HepG2 (cell line): ENCODE data around the gene PDP2. TPM values are rescaled to one million over a fixed set of nuclear protein-coding genes. Genes with fewer than 3 reads are reported as not detected.
A peak's percentile ranks its signal among the peaks of the same experiment; 100 is the strongest.

Source experiments
- AHR ChIP-seq: IDR thresholded peaks from 2 replicates; pipeline ENCODE4 v1.6.1; 2018; ENCODE audit warnings: missing genetic modification reagents, missing compliant biosample characterization
- BRD4 ChIP-seq: sonication (generic); formaldehyde crosslinking; IDR thresholded peaks from 2 replicates; pipeline ENCODE4 v1.4.0; 2020; ENCODE audit warnings: missing genetic modification reagents
- GTF3A ChIP-seq: sonication (generic); formaldehyde crosslinking; conservative IDR thresholded peaks from 2 replicates; pipeline ENCODE4 v1.4.0; 2020; ENCODE audit warnings: mild to moderate bottlenecking, missing genetic modification reagents
- MAFF ChIP-seq: IDR thresholded peaks from 2 replicates; pipeline ENCODE4 v1.6.1; 2011; ENCODE audit warnings: low read depth, low read length, improper control_type of control experiment
- PCBP1 ChIP-seq: fragments of 200-400 bp; formaldehyde crosslinking; IDR thresholded peaks from 2 replicates; pipeline ENCODE4 v1.6.1; 2017; ENCODE audit warnings: mild to moderate bottlenecking, low read depth, low read length, borderline replicate concordance
- PHF20 ChIP-seq: sonication (generic); formaldehyde crosslinking; IDR thresholded peaks from 2 replicates; pipeline ENCODE4 v1.5.0; 2020; ENCODE audit warnings: mild to moderate bottlenecking, missing genetic modification reagents
- SATB2 ChIP-seq: sonication (generic); formaldehyde crosslinking; IDR thresholded peaks from 2 replicates; pipeline ENCODE4 v1.5.0; 2020; ENCODE audit warnings: missing genetic modification reagents
- ZMYM3 ChIP-seq: sonication (generic); formaldehyde crosslinking; IDR thresholded peaks from 2 replicates; pipeline ENCODE4 v1.5.1; 2020; ENCODE audit warnings: mild to moderate bottlenecking, missing genetic modification reagents
- ZNF274 ChIP-seq: sonication (generic); formaldehyde crosslinking; IDR thresholded peaks from 2 replicates; pipeline ENCODE4 v1.5.1; 2020; ENCODE audit warnings: mild to moderate bottlenecking, missing genetic modification reagents
- ZNF317 ChIP-seq: sonication (generic); formaldehyde crosslinking; IDR thresholded peaks from 2 replicates; pipeline ENCODE4 v1.5.0; 2020; ENCODE audit warnings: mild to moderate bottlenecking, missing genetic modification reagents
- polyA plus RNA-seq, 8 experiments: library from polyadenylated mRNA; depleted of rRNA in 3 of 8; stranded (reverse) in 7 of 8; unstranded in 1 of 8; fragments of >200 nt; fragmentation: Illumina TruSeq in 4 of 8; extraction: Trizol in 4 of 8; gene quantifications; 2 replicates each; pipeline versions ENCODE4 v1.2.1 to v1.2.3, GENCODE V29; 2011 to 2016; ENCODE audit warnings: low read depth in 4 of 8, missing spikeins in 1 of 8, mixed read lengths in 1 of 8; ENCODE audit not compliant: insufficient read depth in 1 of 8
- total RNA-seq, 5 experiments: library from RNA; depleted of rRNA; stranded (reverse); fragments of >200 nt; fragmentation: Illumina TruSeq; extraction: Trizol; gene quantifications; 2 replicates each; pipeline ENCODE4 v1.2.3, GENCODE V29; 2016; ENCODE audit warnings: low read depth in 1 of 5
- TF ChIP-seq, protein P1 (sequence below): sonication (generic); formaldehyde crosslinking; IDR thresholded peaks from 2 replicates; pipeline ENCODE4 v1.8.0; 2022; ENCODE audit warnings: missing genetic modification reagents, mild to moderate bottlenecking, borderline replicate concordance
- TF ChIP-seq, protein P2 (sequence below): sonication (generic); formaldehyde crosslinking; conservative IDR thresholded peaks from 2 replicates; pipeline ENCODE4 v1.4.0; 2020; ENCODE audit warnings: missing genetic modification reagents
- TF ChIP-seq, protein P3 (sequence below): sonication (generic); formaldehyde crosslinking; IDR thresholded peaks from 2 replicates; pipeline ENCODE4 v1.5.0; 2020; ENCODE audit warnings: missing genetic modification reagents
- TF ChIP-seq, protein P4 (sequence below): sonication (generic); formaldehyde crosslinking; IDR thresholded peaks from 2 replicates; pipeline ENCODE4 v1.4.0; 2020; ENCODE audit warnings: low read depth, missing genetic modification reagents
- TF ChIP-seq, protein P5 (sequence below): sonication (generic); formaldehyde crosslinking; IDR thresholded peaks from 2 replicates; pipeline ENCODE4 v1.9.0; 2022; ENCODE audit warnings: missing genetic modification reagents, mild to moderate bottlenecking, borderline replicate concordance
- TF ChIP-seq, protein P6 (sequence below): fragments of 450-650 bp; IDR thresholded peaks from 2 replicates; pipeline ENCODE4 v1.6.1; 2017; ENCODE audit warnings: mild to moderate bottlenecking

The PDP2 gene
- total and polyA plus RNA-seq, 2 of the 13 experiments (the other 11 are each of a cell fraction or from before 2014, with no cell fraction given) = 12.8 to 15.8 TPM

DNA sequence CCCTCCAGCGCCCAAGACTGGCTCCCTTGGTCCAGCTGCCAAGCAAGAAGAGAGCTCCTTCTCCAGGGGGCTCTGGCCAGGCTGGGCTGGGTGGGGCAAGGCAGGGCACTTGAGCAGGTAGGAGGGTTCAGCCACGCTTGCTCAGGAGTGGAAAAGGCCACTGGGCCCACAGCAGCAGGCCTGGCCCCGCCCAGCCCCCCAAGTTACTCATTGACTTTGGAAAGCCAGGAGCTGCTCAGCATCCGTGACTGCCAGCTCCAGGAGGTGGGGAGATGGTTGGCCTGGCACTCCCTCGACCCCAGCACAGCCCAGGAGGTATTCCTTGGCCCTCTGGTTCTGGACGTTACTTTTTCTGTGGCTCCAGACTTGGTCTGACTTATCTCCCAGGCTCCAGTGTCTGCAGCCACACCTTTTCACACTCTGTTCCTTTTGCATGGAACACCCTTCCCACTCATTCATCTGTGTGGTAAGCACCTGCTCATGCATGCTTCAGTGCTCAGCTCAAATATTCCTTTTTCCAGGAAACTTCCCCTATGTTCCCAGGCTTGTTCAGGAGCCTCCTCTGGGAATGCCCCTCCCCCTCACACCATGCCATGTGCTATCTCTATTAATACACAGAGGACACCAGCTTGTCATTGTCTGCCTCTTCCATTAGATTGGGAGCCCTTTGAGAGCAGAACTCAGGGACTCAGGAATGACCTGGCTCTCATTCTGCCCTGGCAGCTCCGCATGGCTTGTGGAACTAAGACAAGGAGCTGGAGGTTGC, 38.7 kb downstream of the PDP2 start, which contains the start of gene CDH16 (continued):
- TF ChIP-seq, protein P1, sequence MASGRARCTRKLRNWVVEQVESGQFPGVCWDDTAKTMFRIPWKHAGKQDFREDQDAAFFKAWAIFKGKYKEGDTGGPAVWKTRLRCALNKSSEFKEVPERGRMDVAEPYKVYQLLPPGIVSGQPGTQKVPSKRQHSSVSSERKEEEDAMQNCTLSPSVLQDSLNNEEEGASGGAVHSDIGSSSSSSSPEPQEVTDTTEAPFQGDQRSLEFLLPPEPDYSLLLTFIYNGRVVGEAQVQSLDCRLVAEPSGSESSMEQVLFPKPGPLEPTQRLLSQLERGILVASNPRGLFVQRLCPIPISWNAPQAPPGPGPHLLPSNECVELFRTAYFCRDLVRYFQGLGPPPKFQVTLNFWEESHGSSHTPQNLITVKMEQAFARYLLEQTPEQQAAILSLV (CRISPR knock-in tag) = no peak
- TF ChIP-seq, protein P2, sequence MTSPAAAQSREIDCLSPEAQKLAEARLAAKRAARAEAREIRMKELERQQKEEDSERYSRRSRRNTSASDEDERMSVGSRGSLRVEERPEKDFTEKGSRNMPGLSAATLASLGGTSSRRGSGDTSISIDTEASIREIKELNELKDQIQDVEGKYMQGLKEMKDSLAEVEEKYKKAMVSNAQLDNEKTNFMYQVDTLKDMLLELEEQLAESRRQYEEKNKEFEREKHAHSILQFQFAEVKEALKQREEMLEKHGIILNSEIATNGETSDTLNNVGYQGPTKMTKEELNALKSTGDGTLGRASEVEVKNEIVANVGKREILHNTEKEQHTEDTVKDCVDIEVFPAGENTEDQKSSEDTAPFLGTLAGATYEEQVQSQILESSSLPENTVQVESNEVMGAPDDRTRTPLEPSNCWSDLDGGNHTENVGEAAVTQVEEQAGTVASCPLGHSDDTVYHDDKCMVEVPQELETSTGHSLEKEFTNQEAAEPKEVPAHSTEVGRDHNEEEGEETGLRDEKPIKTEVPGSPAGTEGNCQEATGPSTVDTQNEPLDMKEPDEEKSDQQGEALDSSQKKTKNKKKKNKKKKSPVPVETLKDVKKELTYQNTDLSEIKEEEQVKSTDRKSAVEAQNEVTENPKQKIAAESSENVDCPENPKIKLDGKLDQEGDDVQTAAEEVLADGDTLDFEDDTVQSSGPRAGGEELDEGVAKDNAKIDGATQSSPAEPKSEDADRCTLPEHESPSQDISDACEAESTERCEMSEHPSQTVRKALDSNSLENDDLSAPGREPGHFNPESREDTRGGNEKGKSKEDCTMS = no peak
- TF ChIP-seq GTF3A (CRISPR knock-in tag) (no peak), ZNF317 (CRISPR knock-in tag) (no peak), ZNF274 (no peak), PHF20 (0 out of 2 replicates have a peak, but pooled peaks have one; percentile 33), ZMYM3 (CRISPR knock-in tag) (no peak; the same call in 1 of the 2 replicates), PCBP1 (0 out of 2 replicates have a peak, but pooled peaks have one; percentile 15), AHR (CRISPR knock-in tag) (no peak), BRD4 (CRISPR knock-in tag) (no peak), MAFF (no peak), SATB2 (CRISPR knock-in tag) (no peak)
- TF ChIP-seq, protein P3, sequence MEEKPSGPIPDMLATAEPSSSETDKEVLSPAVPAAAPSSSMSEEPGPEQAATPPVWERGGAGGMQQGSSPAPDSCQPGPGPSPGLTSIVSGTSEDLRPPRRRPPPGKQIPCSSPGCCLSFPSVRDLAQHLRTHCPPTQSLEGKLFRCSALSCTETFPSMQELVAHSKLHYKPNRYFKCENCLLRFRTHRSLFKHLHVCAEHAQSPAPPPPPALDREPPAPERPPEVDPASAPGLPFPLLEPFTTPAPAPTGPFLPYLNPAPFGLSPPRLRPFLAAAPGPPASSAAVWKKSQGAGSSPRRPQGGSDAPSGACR (CRISPR knock-in tag) = peak; percentile 72; the same call in 1 of the 2 replicates
- TF ChIP-seq, protein P4, sequence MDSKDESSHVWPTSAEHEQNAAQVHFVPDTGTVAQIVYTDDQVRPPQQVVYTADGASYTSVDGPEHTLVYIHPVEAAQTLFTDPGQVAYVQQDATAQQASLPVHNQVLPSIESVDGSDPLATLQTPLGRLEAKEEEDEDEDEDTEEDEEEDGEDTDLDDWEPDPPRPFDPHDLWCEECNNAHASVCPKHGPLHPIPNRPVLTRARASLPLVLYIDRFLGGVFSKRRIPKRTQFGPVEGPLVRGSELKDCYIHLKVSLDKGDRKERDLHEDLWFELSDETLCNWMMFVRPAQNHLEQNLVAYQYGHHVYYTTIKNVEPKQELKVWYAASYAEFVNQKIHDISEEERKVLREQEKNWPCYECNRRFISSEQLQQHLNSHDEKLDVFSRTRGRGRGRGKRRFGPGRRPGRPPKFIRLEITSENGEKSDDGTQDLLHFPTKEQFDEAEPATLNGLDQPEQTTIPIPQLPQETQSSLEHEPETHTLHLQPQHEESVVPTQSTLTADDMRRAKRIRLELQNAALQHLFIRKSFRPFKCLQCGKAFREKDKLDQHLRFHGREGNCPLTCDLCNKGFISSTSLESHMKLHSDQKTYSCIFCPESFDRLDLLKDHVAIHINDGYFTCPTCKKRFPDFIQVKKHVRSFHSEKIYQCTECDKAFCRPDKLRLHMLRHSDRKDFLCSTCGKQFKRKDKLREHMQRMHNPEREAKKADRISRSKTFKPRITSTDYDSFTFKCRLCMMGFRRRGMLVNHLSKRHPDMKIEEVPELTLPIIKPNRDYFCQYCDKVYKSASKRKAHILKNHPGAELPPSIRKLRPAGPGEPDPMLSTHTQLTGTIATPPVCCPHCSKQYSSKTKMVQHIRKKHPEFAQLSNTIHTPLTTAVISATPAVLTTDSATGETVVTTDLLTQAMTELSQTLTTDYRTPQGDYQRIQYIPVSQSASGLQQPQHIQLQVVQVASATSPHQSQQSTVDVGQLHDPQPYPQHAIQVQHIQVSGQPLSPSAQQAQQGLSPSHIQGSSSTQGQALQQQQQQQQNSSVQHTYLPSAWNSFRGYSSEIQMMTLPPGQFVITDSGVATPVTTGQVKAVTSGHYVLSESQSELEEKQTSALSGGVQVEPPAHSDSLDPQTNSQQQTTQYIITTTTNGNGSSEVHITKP (CRISPR knock-in tag) = no peak
- TF ChIP-seq, protein P5, sequence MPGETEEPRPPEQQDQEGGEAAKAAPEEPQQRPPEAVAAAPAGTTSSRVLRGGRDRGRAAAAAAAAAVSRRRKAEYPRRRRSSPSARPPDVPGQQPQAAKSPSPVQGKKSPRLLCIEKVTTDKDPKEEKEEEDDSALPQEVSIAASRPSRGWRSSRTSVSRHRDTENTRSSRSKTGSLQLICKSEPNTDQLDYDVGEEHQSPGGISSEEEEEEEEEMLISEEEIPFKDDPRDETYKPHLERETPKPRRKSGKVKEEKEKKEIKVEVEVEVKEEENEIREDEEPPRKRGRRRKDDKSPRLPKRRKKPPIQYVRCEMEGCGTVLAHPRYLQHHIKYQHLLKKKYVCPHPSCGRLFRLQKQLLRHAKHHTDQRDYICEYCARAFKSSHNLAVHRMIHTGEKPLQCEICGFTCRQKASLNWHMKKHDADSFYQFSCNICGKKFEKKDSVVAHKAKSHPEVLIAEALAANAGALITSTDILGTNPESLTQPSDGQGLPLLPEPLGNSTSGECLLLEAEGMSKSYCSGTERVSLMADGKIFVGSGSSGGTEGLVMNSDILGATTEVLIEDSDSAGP (CRISPR knock-in tag) = 0 out of 2 replicates have a peak, but pooled peaks have one; percentile 16
- TF ChIP-seq, protein P6, sequence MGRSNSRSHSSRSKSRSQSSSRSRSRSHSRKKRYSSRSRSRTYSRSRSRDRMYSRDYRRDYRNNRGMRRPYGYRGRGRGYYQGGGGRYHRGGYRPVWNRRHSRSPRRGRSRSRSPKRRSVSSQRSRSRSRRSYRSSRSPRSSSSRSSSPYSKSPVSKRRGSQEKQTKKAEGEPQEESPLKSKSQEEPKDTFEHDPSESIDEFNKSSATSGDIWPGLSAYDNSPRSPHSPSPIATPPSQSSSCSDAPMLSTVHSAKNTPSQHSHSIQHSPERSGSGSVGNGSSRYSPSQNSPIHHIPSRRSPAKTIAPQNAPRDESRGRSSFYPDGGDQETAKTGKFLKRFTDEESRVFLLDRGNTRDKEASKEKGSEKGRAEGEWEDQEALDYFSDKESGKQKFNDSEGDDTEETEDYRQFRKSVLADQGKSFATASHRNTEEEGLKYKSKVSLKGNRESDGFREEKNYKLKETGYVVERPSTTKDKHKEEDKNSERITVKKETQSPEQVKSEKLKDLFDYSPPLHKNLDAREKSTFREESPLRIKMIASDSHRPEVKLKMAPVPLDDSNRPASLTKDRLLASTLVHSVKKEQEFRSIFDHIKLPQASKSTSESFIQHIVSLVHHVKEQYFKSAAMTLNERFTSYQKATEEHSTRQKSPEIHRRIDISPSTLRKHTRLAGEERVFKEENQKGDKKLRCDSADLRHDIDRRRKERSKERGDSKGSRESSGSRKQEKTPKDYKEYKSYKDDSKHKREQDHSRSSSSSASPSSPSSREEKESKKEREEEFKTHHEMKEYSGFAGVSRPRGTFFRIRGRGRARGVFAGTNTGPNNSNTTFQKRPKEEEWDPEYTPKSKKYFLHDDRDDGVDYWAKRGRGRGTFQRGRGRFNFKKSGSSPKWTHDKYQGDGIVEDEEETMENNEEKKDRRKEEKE = no peak
